ENCODE measurements around the gene CYP4F12.

CYP4F12 gene

GRCh38 chr19:15633082-15633835 lies 39.6 kb upstream of the CYP4F12 start:
- TF ChIP-seq CTCF (IDR thresholded peaks at IDR 0.05; ENCODE audit: low read depth, low read length) = no peak
- no peak overlapping the region for H3K4me3 ChIP-seq (replicated peaks in 1 of 2; ENCODE audit: low read depth in 2 of 2, low read length in 2 of 2)
- no peak for DNase-seq (ENCODE audit: low read depth in 2 of 2)

GRCh38 chr19:15634105-15634504 lies 38.8 kb upstream of the CYP4F12 start:
- DNase-seq (ENCODE audit: low read depth in 2 of 2) = no peak
- no peak for TF ChIP-seq CTCF (IDR thresholded peaks at IDR 0.05; ENCODE audit: low read depth, low read length)
- H3K4me3 ChIP-seq (replicated peaks in 1 of 2; ENCODE audit: low read depth in 2 of 2, low read length in 2 of 2) = no peak overlapping the region

GRCh38 chr19:15635016-15635805 lies 37.7 kb upstream of the CYP4F12 start:
- DNase-seq (ENCODE audit: low read depth in 2 of 2) = no peak

GRCh38 chr19:15636026-15636425 lies 36.9 kb upstream of the CYP4F12 start:
- H3K4me3 ChIP-seq (replicated peaks in 1 of 2; ENCODE audit: low read depth in 2 of 2, low read length in 2 of 2) = no peak overlapping the region

More at GRCh38 chr19:15635016-15635805, 37.7 kb upstream of the CYP4F12 start:
- H3K4me3 ChIP-seq (replicated peaks in 1 of 2; ENCODE audit: low read depth in 2 of 2, low read length in 2 of 2) = no peak overlapping the region
- no peak for TF ChIP-seq CTCF (IDR thresholded peaks at IDR 0.05; ENCODE audit: low read depth, low read length)

GRCh38 chr19:15639596-15639995 lies 33.3 kb upstream of the CYP4F12 start:
- no peak overlapping the region for H3K4me3 ChIP-seq (replicated peaks in 1 of 2; ENCODE audit: low read depth in 2 of 2, low read length in 2 of 2)
- DNase-seq (ENCODE audit: low read depth in 2 of 2) = no peak
- TF ChIP-seq CTCF (IDR thresholded peaks at IDR 0.05; ENCODE audit: low read depth, low read length) = no peak

More at GRCh38 chr19:15636026-15636425, 36.9 kb upstream of the CYP4F12 start:
- no peak for TF ChIP-seq CTCF (IDR thresholded peaks at IDR 0.05; ENCODE audit: low read depth, low read length)
- no peak for DNase-seq (ENCODE audit: low read depth in 2 of 2)

- TF ChIP-seq CTCF (IDR thresholded peaks at IDR 0.05; ENCODE audit: low read depth, low read length) = no peak
- no peak within 1 kb of the TSS for H3K4me3 ChIP-seq (replicated peaks in 1 of 2; ENCODE audit: low read depth in 2 of 2, low read length in 2 of 2)
- no peak for DNase-seq (ENCODE audit: low read depth in 2 of 2)
Measured at GRCh38 chr19:15640294-15640903, 32.5 kb upstream of the CYP4F12 start, which contains the start of gene CYP4F3. TSS of gene CYP4F3 (plus strand) at chr19:15640897. CDS start at chr19:15641416, 519 bp downstream.

Measured in cardiac fibroblast (primary cell).